ENCODE measurements around the gene MPRIP.

Gene MPRIP

GRCh38 chr17:17235212-17236174, 193.2 kb downstream of the MPRIP start:
- peak; percentile 47 for DNase-seq (ENCODE audit: low spot score)

GRCh38 chr17:17236295-17237025, 194.2 kb downstream of the MPRIP start:
- DNase-seq (ENCODE audit: low spot score): peak; percentile 80

- DNase-seq (ENCODE audit: low spot score): peak; percentile 94
Observed at GRCh38 chr17:17237026-17237799, 195.0 kb downstream of the MPRIP start, which contains the start of gene FLCN. FLCN (minus strand) TSS chr17:17237168; CDS start chr17:17228137, 9,031 bp downstream.

GRCh38 chr17:17239832-17240231, 197.6 kb downstream of the MPRIP start:
- DNase-seq (ENCODE audit: low spot score): peak; percentile 32

- no peak for DNase-seq (ENCODE audit: low spot score)
Observed at GRCh38 chr17:17241656-17242055, 199.4 kb downstream of the MPRIP start.

- DNase-seq (ENCODE audit: low spot score): no peak
Observed at GRCh38 chr17:17242246-17242645, 200.0 kb downstream of the MPRIP start.
